Hepatocyte (in vitro differentiated cells): ENCODE results near the gene PLXDC1. TPM values are rescaled to one million over a fixed set of nuclear protein-coding genes. Genes with fewer than 3 reads are reported as not detected.
"Not testable (repeated sequence)": the region's sequence is repeated elsewhere in the genome, so short reads cannot be mapped to it uniquely, and the experiment has no call there.

Experiments
- DNase-seq: peaks from one replicate; pipeline ENCODE4 v3.0.0-alpha.2; 2016; ENCODE audit warnings: low spot score
- H2AFZ ChIP-seq: fragments of 200-600 bp; sonication (generic); 2 replicates; pipeline ENCODE4 v1.6.0; 2016; ENCODE audit warnings: antibody characterized with exemption, mild to moderate bottlenecking
- H3K27ac ChIP-seq: fragments of 200-600 bp; sonication (generic); 2 replicates; pipeline ENCODE4 v1.5.1; 2016; ENCODE audit warnings: mild to moderate bottlenecking
- H3K27me3 ChIP-seq: fragments of 200-600 bp; sonication (generic); 2 replicates; pipeline ENCODE4 v1.6.1; 2016
- H3K36me3 ChIP-seq: fragments of 200-600 bp; sonication (generic); replicated peaks from 2 replicates; pipeline ENCODE4 v1.5.1; 2016; ENCODE audit warnings: low read depth; ENCODE audit not compliant: insufficient read depth
- H3K4me1 ChIP-seq: fragments of 200-600 bp; sonication (generic); 2 replicates; pipeline ENCODE4 v1.5.1; 2016; ENCODE audit warnings: mild to moderate bottlenecking, moderate library complexity; ENCODE audit not compliant: insufficient read depth
- H3K4me2 ChIP-seq: fragments of 200-600 bp; sonication (generic); 2 replicates; pipeline ENCODE4 v1.6.0; 2016
- H3K4me3 ChIP-seq: fragments of 200-600 bp; sonication (generic); 2 replicates; pipeline ENCODE4 v1.5.1; 2016; ENCODE audit warnings: mild to moderate bottlenecking
- H3K79me2 ChIP-seq: fragments of 200-600 bp; sonication (generic); 2 replicates; pipeline ENCODE4 v1.6.0; 2017; ENCODE audit warnings: mild to moderate bottlenecking
- H3K9me2 ChIP-seq: fragments of 200-600 bp; sonication (generic); replicated peaks from 2 replicates; pipeline ENCODE4 v1.6.0; 2017; ENCODE audit warnings: mild to moderate bottlenecking; ENCODE audit not compliant: insufficient read depth
- H3K9me3 ChIP-seq: fragments of 200-600 bp; sonication (generic); 2 replicates; pipeline ENCODE4 v1.5.1; 2016; ENCODE audit warnings: low read depth, mild to moderate bottlenecking
- H4K20me1 ChIP-seq: fragments of 200-600 bp; sonication (generic); 2 replicates; pipeline ENCODE4 v1.6.0; 2016; ENCODE audit warnings: mild to moderate bottlenecking; ENCODE audit not compliant: insufficient read depth, poor library complexity, severe bottlenecking
- EZH2 ChIP-seq: fragments of 200-600 bp; sonication (generic); IDR thresholded peaks from 2 replicates; pipeline ENCODE4 v1.6.1; 2016; ENCODE audit warnings: antibody characterized with exemption, mild to moderate bottlenecking, borderline replicate concordance
- EZH2phosphoT487 ChIP-seq: fragments of 200-600 bp; sonication (generic); IDR thresholded peaks from one replicate; pipeline ENCODE4 v1.6.1; 2018; ENCODE audit warnings: antibody characterized with exemption, mild to moderate bottlenecking, low read depth, moderate library complexity; ENCODE audit not compliant: unreplicated experiment, severe bottlenecking
- WGBS: methylation state at CpG from one replicate; pipeline ENCODE4 v1.1.6; 2016; ENCODE audit warnings: low lambda C conversion rate; ENCODE audit errors: missing lambda C conversion rate; 5-methylcytosine and 5-hydroxymethylcytosine counted together
- polyA plus RNA-seq: library from polyadenylated mRNA; unstranded; fragments of >200 nt; fragmentation: Nextera tagmentation; extraction: Ambion mirVana; gene quantifications from 2 replicates; pipeline ENCODE4 v1.2.1, GENCODE V29; 2016
- total RNA-seq: library from RNA; depleted of rRNA; stranded (reverse); fragments of >200 nt; gene quantifications from 2 replicates; pipeline ENCODE4 v1.2.3, GENCODE V29; 2014
- TF ChIP-seq, protein P1 (sequence below): fragments of 200-600 bp; sonication (generic); IDR thresholded peaks from 2 replicates; pipeline ENCODE4 v1.5.1; 2016; ENCODE audit warnings: antibody characterized with exemption, mild to moderate bottlenecking; ENCODE audit not compliant: poor library complexity

The PLXDC1 gene
- total and polyA plus RNA-seq, 2 experiments from 2014 or later: 3.9 to 4.1 TPM

DNA sequence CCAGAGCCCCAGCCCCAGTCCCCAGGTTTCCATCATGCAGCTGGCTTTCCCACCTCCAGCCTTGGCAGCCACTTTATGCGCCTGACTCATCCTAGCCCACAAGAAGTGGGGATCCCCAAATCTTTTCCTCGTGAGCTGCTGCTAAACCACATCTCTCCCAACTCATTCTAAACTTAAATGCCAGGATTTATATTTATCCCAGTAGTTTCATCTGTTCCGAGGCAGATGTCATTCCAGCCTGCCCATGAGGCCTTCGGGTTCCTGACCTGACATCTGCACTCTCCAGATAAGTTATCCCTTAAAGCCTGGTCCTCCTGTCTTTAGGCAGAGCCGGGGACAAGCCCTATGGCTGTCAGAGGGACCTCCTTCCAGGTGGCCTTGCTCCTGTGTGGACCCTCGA is 16.6 kb downstream of the PLXDC1 start:
- 80% methylated on average over 6 of the region's 6 CpGs for WGBS
- no peaks in the 10 kb centered on the region for H4K20me1 ChIP-seq
- H3K4me1 ChIP-seq: no peaks in the 10 kb centered on the region
- no peaks in the 10 kb centered on the region for H3K79me2 ChIP-seq
- H3K36me3 ChIP-seq: no peaks in the 10 kb centered on the region
- H3K4me3 ChIP-seq: no peak overlapping the region
- no peak for DNase-seq
- H3K4me2 ChIP-seq: no peak overlapping the region
- H2AFZ ChIP-seq: no peak overlapping the region
- TF ChIP-seq EZH2phosphoT487: no peak
- H3K27ac ChIP-seq: no peak overlapping the region
- no peaks in the 10 kb centered on the region for H3K9me3 ChIP-seq
- H3K9me2 ChIP-seq: no peaks in the 10 kb centered on the region
- H3K27me3 ChIP-seq: no peaks in the 10 kb centered on the region

- H3K4me2 ChIP-seq: no peak overlapping the region
- WGBS: 81% methylated on average over 7 of the region's 7 CpGs
- no peaks in the 10 kb centered on the region for H4K20me1 ChIP-seq
- TF ChIP-seq, protein P1, sequence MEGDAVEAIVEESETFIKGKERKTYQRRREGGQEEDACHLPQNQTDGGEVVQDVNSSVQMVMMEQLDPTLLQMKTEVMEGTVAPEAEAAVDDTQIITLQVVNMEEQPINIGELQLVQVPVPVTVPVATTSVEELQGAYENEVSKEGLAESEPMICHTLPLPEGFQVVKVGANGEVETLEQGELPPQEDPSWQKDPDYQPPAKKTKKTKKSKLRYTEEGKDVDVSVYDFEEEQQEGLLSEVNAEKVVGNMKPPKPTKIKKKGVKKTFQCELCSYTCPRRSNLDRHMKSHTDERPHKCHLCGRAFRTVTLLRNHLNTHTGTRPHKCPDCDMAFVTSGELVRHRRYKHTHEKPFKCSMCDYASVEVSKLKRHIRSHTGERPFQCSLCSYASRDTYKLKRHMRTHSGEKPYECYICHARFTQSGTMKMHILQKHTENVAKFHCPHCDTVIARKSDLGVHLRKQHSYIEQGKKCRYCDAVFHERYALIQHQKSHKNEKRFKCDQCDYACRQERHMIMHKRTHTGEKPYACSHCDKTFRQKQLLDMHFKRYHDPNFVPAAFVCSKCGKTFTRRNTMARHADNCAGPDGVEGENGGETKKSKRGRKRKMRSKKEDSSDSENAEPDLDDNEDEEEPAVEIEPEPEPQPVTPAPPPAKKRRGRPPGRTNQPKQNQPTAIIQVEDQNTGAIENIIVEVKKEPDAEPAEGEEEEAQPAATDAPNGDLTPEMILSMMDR: no peak
- no peak for TF ChIP-seq EZH2phosphoT487
- no peak for TF ChIP-seq EZH2
- no peak overlapping the region for H2AFZ ChIP-seq
- H3K27me3 ChIP-seq: no peaks in the 10 kb centered on the region
- H3K4me1 ChIP-seq: no peaks in the 10 kb centered on the region
- no peak overlapping the region for H3K27ac ChIP-seq
- no peaks in the 10 kb centered on the region for H3K79me2 ChIP-seq
- H3K36me3 ChIP-seq: no peaks in the 10 kb centered on the region
- no peaks in the 10 kb centered on the region for H3K9me2 ChIP-seq
- H3K9me3 ChIP-seq: no peaks in the 10 kb centered on the region
- DNase-seq: peak; percentile 39
- H3K4me3 ChIP-seq: no peak overlapping the region
These were observed 19.2 kb downstream of the PLXDC1 start for GRCh38 chr17:39132192-39132610.

GRCh38 chr17:39131616-39132015 is 19.8 kb downstream of the PLXDC1 start:
- no peak overlapping the region for H2AFZ ChIP-seq
- no peak overlapping the region for H3K27ac ChIP-seq
- no peaks in the 10 kb centered on the region for H3K9me2 ChIP-seq
- WGBS: 78% methylated on average over 6 of the region's 6 CpGs
- no peaks in the 10 kb centered on the region for H3K27me3 ChIP-seq
- H4K20me1 ChIP-seq: no peaks in the 10 kb centered on the region
- no peaks in the 10 kb centered on the region for H3K36me3 ChIP-seq
- no peaks in the 10 kb centered on the region for H3K4me1 ChIP-seq
- H3K9me3 ChIP-seq: no peaks in the 10 kb centered on the region
- H3K4me3 ChIP-seq: no peak overlapping the region
- no peak for TF ChIP-seq EZH2phosphoT487
- TF ChIP-seq, protein P1: no peak
- TF ChIP-seq EZH2: no peak
- no peak for DNase-seq
- H3K4me2 ChIP-seq: no peak overlapping the region
- H3K79me2 ChIP-seq: no peaks in the 10 kb centered on the region

DNA sequence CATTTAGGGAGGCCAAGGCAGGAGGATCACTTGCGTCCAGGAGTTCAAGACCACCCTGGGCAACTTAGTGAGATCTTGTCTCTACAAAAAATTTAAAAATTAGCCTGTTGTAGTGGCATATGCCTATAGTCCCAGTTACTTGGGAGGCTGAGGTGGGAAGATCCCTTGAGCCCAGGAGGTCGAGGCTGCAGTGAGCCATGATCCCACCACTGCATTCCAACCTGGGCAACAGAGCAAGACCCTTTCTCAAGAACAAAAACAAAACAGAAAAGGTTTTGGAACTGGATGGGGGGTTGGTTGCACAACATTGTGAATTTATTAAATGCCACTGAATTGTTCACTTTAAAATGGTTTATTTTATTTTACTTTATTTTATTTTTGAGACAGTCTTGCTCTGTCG is 21.2 kb downstream of the PLXDC1 start:
- Histone ChIP-seq H4K20me1 (no peaks in the 10 kb centered on the region), H3K27me3 (no peaks in the 10 kb centered on the region), H3K27ac (no peak overlapping the region), H3K4me1 (no peaks in the 10 kb centered on the region), H3K4me2 (no peak overlapping the region), H3K4me3 (no peak overlapping the region), H3K9me2 (no peaks in the 10 kb centered on the region), H3K9me3 (no peaks in the 10 kb centered on the region), H3K36me3 (no peaks in the 10 kb centered on the region), H3K79me2 (no peaks in the 10 kb centered on the region), H2AFZ (no peak overlapping the region)
- 88% methylated on average over 3 of the region's 3 CpGs for WGBS
- DNase-seq: no peak
- TF ChIP-seq, protein P1: no peak
- TF ChIP-seq EZH2phosphoT487: no peak
- TF ChIP-seq EZH2: no peak

DNA sequence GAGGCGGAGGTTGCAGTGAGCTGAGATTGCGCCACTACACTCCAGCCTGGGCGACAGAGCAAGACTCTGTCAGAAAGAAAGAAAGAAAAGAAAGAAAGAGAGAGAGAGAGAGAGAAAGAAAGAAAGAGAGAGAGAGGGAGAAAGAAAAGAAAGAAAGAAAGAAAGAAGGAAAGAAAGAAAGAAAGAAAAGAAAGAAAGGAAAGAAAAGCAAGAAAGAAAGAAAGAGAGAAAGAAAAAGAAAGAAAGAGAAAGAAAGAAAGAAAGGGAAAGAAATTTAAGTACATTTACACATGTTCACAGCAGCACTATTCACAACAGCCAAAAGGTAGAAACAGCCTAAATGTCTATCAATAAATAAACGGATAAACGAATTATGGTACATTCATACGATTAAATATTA is 21.9 kb downstream of the PLXDC1 start:
- not testable (repeated sequence) for H4K20me1 ChIP-seq, H3K36me3 ChIP-seq, H3K9me2 ChIP-seq, H3K27me3 ChIP-seq, H3K4me3 ChIP-seq, H3K4me1 ChIP-seq, H3K4me2 ChIP-seq, H3K27ac ChIP-seq, H3K9me3 ChIP-seq, DNase-seq, H2AFZ ChIP-seq, H3K79me2 ChIP-seq
- WGBS: 77% methylated on average over 6 of the region's 6 CpGs
